ENCODE results near the gene LRRC75B. TPM values are rescaled to one million over a fixed set of nuclear protein-coding genes. Genes with fewer than 3 reads are reported as not detected.

The LRRC75B gene
- total and polyA plus RNA-seq, 2 donors (not counting 3 experiments of a cell fraction or from before 2014, with no cell fraction given), result 8.9 to 15.0 TPM

DNA sequence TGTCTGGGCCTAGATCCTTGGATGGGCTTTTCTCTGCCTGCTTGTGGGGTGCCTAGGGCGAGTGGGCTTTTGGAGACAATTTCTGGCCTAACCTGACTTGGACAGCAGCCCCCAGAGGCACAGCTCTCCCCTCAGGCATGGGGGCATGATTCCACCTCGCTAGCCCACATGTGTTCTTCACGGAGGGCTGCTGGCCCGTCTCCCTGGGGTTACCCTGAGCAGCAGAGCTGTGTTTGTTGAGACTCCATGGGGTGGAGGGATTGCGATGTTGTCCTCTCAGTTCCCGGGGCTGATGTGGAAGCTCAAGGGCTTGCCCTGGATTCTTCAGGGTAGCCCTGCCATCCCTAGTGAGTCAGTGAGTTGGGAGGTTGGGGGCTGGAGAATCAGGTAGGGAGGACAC lies 2.4 kb upstream of the LRRC75B start:
- no peak overlapping the region for H3K4me2 ChIP-seq (ENCODE audit: insufficient read depth, low read length)
- intact Hi-C loops (cut with micrococcal nuclease) (no loop called here), dilution Hi-C loops (cut with MboI; ENCODE audit: extremely low pct_ligation_motif_present, low sequenced_read_pairs) (no loop called here)
- BruUV-seq (replicated peaks), result no TSS peak
- no peak overlapping the region for H3K4me3 ChIP-seq (replicated peaks in 1 of 3; ENCODE audit: insufficient read depth in 1 of 3, low read depth in 1 of 3, low read length in 3 of 3)
- TF ChIP-seq, protein P1, sequence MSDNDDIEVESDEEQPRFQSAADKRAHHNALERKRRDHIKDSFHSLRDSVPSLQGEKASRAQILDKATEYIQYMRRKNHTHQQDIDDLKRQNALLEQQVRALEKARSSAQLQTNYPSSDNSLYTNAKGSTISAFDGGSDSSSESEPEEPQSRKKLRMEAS (IDR thresholded peaks at IDR 0.05; ENCODE audit: insufficient read depth, insufficient read length), result no peak
- TF ChIP-seq JUN (IDR thresholded peaks at IDR 0.05; ENCODE audit: borderline replicate concordance, insufficient read depth, insufficient read length, low read depth), result no peak
- no peaks in the 10 kb centered on the region for H4K20me1 ChIP-seq (replicated peaks; ENCODE audit: control insufficient read depth, extremely low read depth, insufficient read depth, low read length)
- no peaks in the 10 kb centered on the region for H3K9me3 ChIP-seq (replicated peaks; ENCODE audit: control insufficient read depth, insufficient read depth, low read length)
- CTCF ChIA-PET, result no interaction called here
- POLR2A ChIA-PET, result no interaction called here
- no peaks in the 10 kb centered on the region for H3K27me3 ChIP-seq (ENCODE audit: control insufficient read depth in 2 of 2, insufficient read depth in 2 of 2, low read length in 2 of 2)
- no peak for DNase-seq (ENCODE audit: low read depth, low spot score)
- H3K9me1 ChIP-seq (replicated peaks; ENCODE audit: control insufficient read depth, extremely low read depth, insufficient read depth, low read length), result no peaks in the 10 kb centered on the region
- H3K4me1 ChIP-seq (ENCODE audit: control insufficient read depth, extremely low read depth, insufficient read depth, low read length), result peaks cover 7% of the 10 kb centered on the region
- no peak for FAIRE-seq
- H2AFZ ChIP-seq (ENCODE audit: low read depth, low read length), result no peak overlapping the region
- no peak overlapping the region for H3K27ac ChIP-seq (ENCODE audit: insufficient read depth, low read depth, low read length)
- no peaks in the 10 kb centered on the region for H3K79me2 ChIP-seq (ENCODE audit: control insufficient read depth, insufficient read depth, low read length)
- no peak overlapping the region for H3K9ac ChIP-seq (replicated peaks; ENCODE audit: extremely low read depth, insufficient read depth, low read length)
- no peaks in the 10 kb centered on the region for H3K36me3 ChIP-seq (ENCODE audit: control insufficient read depth in 2 of 2, extremely low read depth in 1 of 2, insufficient read depth in 2 of 2, low read length in 2 of 2)

DNA sequence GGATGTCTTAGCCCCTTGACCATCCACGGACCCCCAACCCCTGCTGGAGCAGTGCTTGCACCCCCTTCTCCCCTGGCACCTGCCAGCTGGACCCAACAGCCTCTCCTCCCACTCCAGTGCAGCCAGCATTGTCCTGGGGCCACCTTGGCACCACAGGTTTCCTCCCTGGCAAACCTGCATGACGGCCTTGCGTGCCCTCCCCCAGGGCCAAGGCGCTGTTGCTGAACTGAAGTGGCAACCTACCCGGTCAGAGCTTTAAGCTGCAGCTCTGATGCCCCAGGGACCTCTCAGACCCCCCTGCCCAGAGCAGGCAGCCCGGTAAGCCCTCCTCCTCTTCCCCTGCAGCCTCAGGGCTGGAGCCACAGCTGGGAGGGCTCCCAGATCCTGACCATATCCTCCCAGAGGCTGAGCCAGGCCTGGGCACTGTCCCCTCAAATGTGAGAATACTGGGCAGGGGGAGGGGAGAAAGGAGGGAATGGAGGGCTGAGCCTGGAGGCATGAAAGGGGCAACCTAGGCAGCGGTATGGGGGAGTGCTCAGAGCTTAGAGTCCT lies 1.8 kb upstream of the LRRC75B start:
- Histone ChIP-seq H3K27me3 (ENCODE audit: control insufficient read depth in 2 of 2, insufficient read depth in 2 of 2, low read length in 2 of 2) (no peaks in the 10 kb centered on the region), H2AFZ (ENCODE audit: low read depth, low read length) (no peak overlapping the region), H3K9ac (replicated peaks; ENCODE audit: extremely low read depth, insufficient read depth, low read length) (no peak overlapping the region), H3K36me3 (ENCODE audit: control insufficient read depth in 2 of 2, extremely low read depth in 1 of 2, insufficient read depth in 2 of 2, low read length in 2 of 2) (no peaks in the 10 kb centered on the region), H3K9me1 (replicated peaks; ENCODE audit: control insufficient read depth, extremely low read depth, insufficient read depth, low read length) (no peaks in the 10 kb centered on the region), H3K79me2 (ENCODE audit: control insufficient read depth, insufficient read depth, low read length) (no peaks in the 10 kb centered on the region), H3K4me3 (replicated peaks in 1 of 3; ENCODE audit: insufficient read depth in 1 of 3, low read depth in 1 of 3, low read length in 3 of 3) (no peak overlapping the region), H4K20me1 (replicated peaks; ENCODE audit: control insufficient read depth, extremely low read depth, insufficient read depth, low read length) (no peaks in the 10 kb centered on the region), H3K9me3 (replicated peaks; ENCODE audit: control insufficient read depth, insufficient read depth, low read length) (no peaks in the 10 kb centered on the region), H3K27ac (ENCODE audit: insufficient read depth, low read depth, low read length) (no peak overlapping the region), H3K4me1 (ENCODE audit: control insufficient read depth, extremely low read depth, insufficient read depth, low read length) (peaks cover 7% of the 10 kb centered on the region), H3K4me2 (ENCODE audit: insufficient read depth, low read length) (no peak overlapping the region)
- no peak for FAIRE-seq
- ChIA-PET CTCF (no interaction called here), POLR2A (no interaction called here)
- no peak for DNase-seq (ENCODE audit: low read depth, low spot score)
- intact Hi-C loops (cut with micrococcal nuclease), result no loop called here
- TF ChIP-seq POLR2A (IDR thresholded peaks at IDR 0.05; ENCODE audit: low read depth, low read length) (no peak), MYC (IDR thresholded peaks at IDR 0.05; ENCODE audit: low read depth, low read length) (no peak), GATA2 (IDR thresholded peaks at IDR 0.05; ENCODE audit: insufficient read depth, insufficient read length, low read depth, low read length) (no peak), FOS (IDR thresholded peaks at IDR 0.05; ENCODE audit: borderline replicate concordance, insufficient read depth, low read length) (no peak), EZH2 (IDR thresholded peaks at IDR 0.05; ENCODE audit: borderline replicate concordance, low read depth, low read length, severe bottlenecking) (no peak), POLR2AphosphoS5 (IDR thresholded peaks at IDR 0.05; ENCODE audit: insufficient read depth, low read depth, low read length) (no peak), JUN (IDR thresholded peaks at IDR 0.05; ENCODE audit: borderline replicate concordance, insufficient read depth, insufficient read length, low read depth) (no peak)
- TF ChIP-seq, protein P2, sequence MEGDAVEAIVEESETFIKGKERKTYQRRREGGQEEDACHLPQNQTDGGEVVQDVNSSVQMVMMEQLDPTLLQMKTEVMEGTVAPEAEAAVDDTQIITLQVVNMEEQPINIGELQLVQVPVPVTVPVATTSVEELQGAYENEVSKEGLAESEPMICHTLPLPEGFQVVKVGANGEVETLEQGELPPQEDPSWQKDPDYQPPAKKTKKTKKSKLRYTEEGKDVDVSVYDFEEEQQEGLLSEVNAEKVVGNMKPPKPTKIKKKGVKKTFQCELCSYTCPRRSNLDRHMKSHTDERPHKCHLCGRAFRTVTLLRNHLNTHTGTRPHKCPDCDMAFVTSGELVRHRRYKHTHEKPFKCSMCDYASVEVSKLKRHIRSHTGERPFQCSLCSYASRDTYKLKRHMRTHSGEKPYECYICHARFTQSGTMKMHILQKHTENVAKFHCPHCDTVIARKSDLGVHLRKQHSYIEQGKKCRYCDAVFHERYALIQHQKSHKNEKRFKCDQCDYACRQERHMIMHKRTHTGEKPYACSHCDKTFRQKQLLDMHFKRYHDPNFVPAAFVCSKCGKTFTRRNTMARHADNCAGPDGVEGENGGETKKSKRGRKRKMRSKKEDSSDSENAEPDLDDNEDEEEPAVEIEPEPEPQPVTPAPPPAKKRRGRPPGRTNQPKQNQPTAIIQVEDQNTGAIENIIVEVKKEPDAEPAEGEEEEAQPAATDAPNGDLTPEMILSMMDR (IDR thresholded peaks at IDR 0.05; ENCODE audit: extremely low read depth in 1 of 2, insufficient read depth in 1 of 2, low read depth in 1 of 2, low read length in 2 of 2), result no peak
- TF ChIP-seq, protein P1 (IDR thresholded peaks at IDR 0.05; ENCODE audit: insufficient read depth, insufficient read length), result no peak
- dilution Hi-C loops (cut with MboI; ENCODE audit: extremely low pct_ligation_motif_present, low sequenced_read_pairs), result no loop called here
- no TSS peak for BruUV-seq (replicated peaks)
